Measurements from ENCODE around the gene G6PC1. TPM values are rescaled to one million over a fixed set of nuclear protein-coding genes. Genes with fewer than 3 reads are reported as not detected.
A peak's percentile ranks its signal among the peaks of the same experiment; 100 is the strongest.

The G6PC1 gene
- total and polyA plus RNA-seq, 2 of the 13 experiments (the other 11 are each of a cell fraction or from before 2014, with no cell fraction given): 1.7 to 37.9 TPM

- TF ChIP-seq KDM5A (IDR thresholded peaks at IDR 0.05; ENCODE audit: borderline replicate concordance, low read length) (no peak), RCOR2 (CRISPR knock-in tag; IDR thresholded peaks at IDR 0.05) (peak; percentile 90), SNRNP70 (IDR thresholded peaks at IDR 0.05; ENCODE audit: low read depth, low read length) (no peak), BRD4 (CRISPR knock-in tag; IDR thresholded peaks at IDR 0.05) (no peak), ZNF234 (CRISPR knock-in tag; conservative IDR thresholded peaks at IDR 0.05) (no peak), MAFF (IDR thresholded peaks at IDR 0.05; ENCODE audit: low read depth, low read length) (0 out of 2 replicates have a peak, but pooled peaks have one; percentile 15), TBX3 (IDR thresholded peaks at IDR 0.05; ENCODE audit: borderline replicate concordance) (no peak; the same call in 1 of the 2 replicates), HNF1A (IDR thresholded peaks at IDR 0.05; ENCODE audit: low read depth) (peak; percentile 96), HNF1A (CRISPR knock-in tag; IDR thresholded peaks at IDR 0.05; ENCODE audit: borderline replicate concordance) (peak; percentile 87; the same call in 1 of the 2 replicates), ZNF652 (CRISPR knock-in tag; IDR thresholded peaks at IDR 0.05; ENCODE audit: borderline replicate concordance, low read depth) (peak; percentile 90; the same call in 1 of the 2 replicates), TCF7 (IDR thresholded peaks at IDR 0.05; ENCODE audit: low read depth) (peak; percentile 24; the same call in 1 of the 2 replicates), ATF6 (CRISPR knock-in tag; conservative IDR thresholded peaks at IDR 0.05) (0 out of 2 replicates have a peak, but pooled peaks have one; percentile 35), FOXP4 (CRISPR knock-in tag; IDR thresholded peaks at IDR 0.05) (peak; percentile 88), HBP1 (CRISPR knock-in tag; IDR thresholded peaks at IDR 0.05; ENCODE audit: low read depth) (peak; percentile 61), KDM3A (CRISPR knock-in tag; IDR thresholded peaks at IDR 0.05; ENCODE audit: low read depth) (peak; percentile 59; the same call in 1 of the 2 replicates), SMAD1 (CRISPR knock-in tag; IDR thresholded peaks at IDR 0.05; ENCODE audit: borderline replicate concordance, low read depth) (peak; percentile 52; the same call in 1 of the 2 replicates), TAF1 (CRISPR knock-in tag; IDR thresholded peaks at IDR 0.05) (no peak; the same call in 1 of the 2 replicates), ZBTB25 (CRISPR knock-in tag; IDR thresholded peaks at IDR 0.05) (peak; percentile 72)
Measured at GRCh38 chr17:42900460-42901331, at the start of gene G6PC1 (continued).

All from HepG2 (cell line).